K562 (cell line): ENCODE results near the gene GAPDH. TPM values are rescaled to one million over a fixed set of nuclear protein-coding genes. Genes with fewer than 3 reads are reported as not detected.
A peak's percentile ranks its signal among the peaks of the same experiment; 100 is the strongest.

Source experiments
- ATAC-seq: fragments of 200-7000 bp; cut with Tn5 transposase; 3 replicates; pipeline ENCODE4 v1.9.1; 2020; ENCODE audit warnings: moderate library complexity
- BruUV-seq: library from RNA; stranded (reverse); fragments of 400-500 nt; replicated peaks from 2 replicates; lab custom pipeline; 2021; lab: Mats Ljungman, UMichigan
- CTCF ChIA-PET: fragments of 300-600 bp; formaldehyde crosslinking; extraction: SDS; loops from one replicate; lab custom pipeline; 2021; ENCODE audit warnings: low intra/inter-chr PET ratio; lab: Yijun Ruan, JAX
- POLR2A ChIA-PET: fragments of 300-600, 350-650 bp; sonication (Branson Sonifier 250); formaldehyde crosslinking; extraction: SDS; loops from one replicate; lab custom pipeline; 2021; ENCODE audit warnings: antibody characterized with exemption, inconsistent platforms; lab: Yijun Ruan, JAX
- DNase-seq, 4 experiments: peaks; one replicate each; pipeline versions ENCODE4 v3.0.0 to v3.0.0-alpha.2; 2011 to 2018; ENCODE audit warnings: low spot score in 3 of 4, mixed read lengths in 3 of 4; ENCODE audit errors: extremely low read depth in 1 of 4
- FAIRE-seq: peaks from 2 replicates; lab custom pipeline; 2011; peaks lifted over from hg19 to GRCh38; lab: Jason Lieb, UNC
- H2AFZ ChIP-seq: 2 replicates; pipeline ENCODE4 v1.6.0; 2011; ENCODE audit warnings: low read depth, low read length, control low read depth, inconsistent platforms
- H3K27ac ChIP-seq: fragments of 200-600 bp; 3 replicates; pipeline ENCODE4 v1.8.0; 2011; ENCODE audit warnings: low read depth, mild to moderate bottlenecking, control low read depth, inconsistent platforms, low read length, moderate library complexity, mixed read lengths; ENCODE audit errors: extremely low read depth
- H3K27me3 ChIP-seq, 2 experiments: fragments of 300-600 bp in 1 of 2; 2 replicates in 1 of 2; 3 replicates in 1 of 2; pipeline versions ENCODE4 v1.6.0 to v1.8.0; 2011; ENCODE audit warnings: inconsistent platforms in 2 of 2, low read length in 2 of 2, mild to moderate bottlenecking in 1 of 2, mixed read lengths in 1 of 2, moderate library complexity in 1 of 2; ENCODE audit not compliant: control insufficient read depth in 2 of 2, insufficient read depth in 2 of 2
- H3K36me3 ChIP-seq: fragments of 300-600 bp; 3 replicates; pipeline ENCODE4 v1.8.0; 2011; ENCODE audit warnings: mild to moderate bottlenecking, low read length, inconsistent platforms; ENCODE audit not compliant: control insufficient read depth, insufficient read depth
- H3K4me1 ChIP-seq, 2 experiments: fragments of 200-600 bp in 1 of 2; replicated peaks in 1 of 2; 2 replicates in 1 of 2; 3 replicates in 1 of 2; pipeline versions ENCODE4 v1.5.1 to v1.8.0; 2011; ENCODE audit warnings: inconsistent platforms in 2 of 2, low read length in 2 of 2, mild to moderate bottlenecking in 1 of 2, mixed read lengths in 1 of 2, moderate library complexity in 1 of 2; ENCODE audit not compliant: control insufficient read depth in 2 of 2, insufficient read depth in 2 of 2
- H3K4me2 ChIP-seq: 2 replicates; pipeline ENCODE4 v1.6.1; 2011; ENCODE audit warnings: low read length, control low read depth, inconsistent platforms, mixed read lengths; ENCODE audit not compliant: insufficient read depth
- H3K4me3 ChIP-seq: fragments of 200-600 bp; sonication (generic), shearing (Covaris generic); 2 replicates; pipeline ENCODE4 v1.5.1; 2016; ENCODE audit warnings: control low read depth, inconsistent platforms
- H3K79me2 ChIP-seq: fragments of 200-600 bp; 3 replicates; pipeline ENCODE4 v1.8.0; 2011; ENCODE audit warnings: low read length, inconsistent platforms; ENCODE audit not compliant: control insufficient read depth, insufficient read depth
- H3K9ac ChIP-seq, 2 experiments: 2 replicates each; pipeline versions ENCODE4 v1.6.0 to v1.6.1; 2011; ENCODE audit warnings: low read depth in 2 of 2, low read length in 2 of 2, control low read depth in 1 of 2, inconsistent platforms in 1 of 2, mild to moderate bottlenecking in 1 of 2, mixed read lengths in 1 of 2; ENCODE audit not compliant: insufficient read depth in 1 of 2
- H3K9me1 ChIP-seq: one replicate; pipeline ENCODE4 v1.6.0; 2011; ENCODE audit warnings: inconsistent platforms, mild to moderate bottlenecking, low read length, moderate library complexity; ENCODE audit not compliant: control insufficient read depth, insufficient read depth
- H3K9me3 ChIP-seq: replicated peaks from 2 replicates; pipeline ENCODE4 v1.5.1; 2011; ENCODE audit warnings: low read depth, low read length, inconsistent platforms; ENCODE audit not compliant: control insufficient read depth, insufficient read depth
- H4K20me1 ChIP-seq: replicated peaks from 2 replicates; pipeline ENCODE4 v1.6.1; 2011; ENCODE audit warnings: low read length, inconsistent platforms, mixed read lengths; ENCODE audit not compliant: control insufficient read depth, insufficient read depth
- BCLAF1 ChIP-seq, 2 experiments: fragments of 450-650 bp in 1 of 2; IDR thresholded peaks; 2 replicates each; pipeline ENCODE4 v1.6.1; 2011 to 2017; ENCODE audit warnings: low read depth in 2 of 2, antibody characterized with exemption in 1 of 2, borderline replicate concordance in 1 of 2, low read length in 1 of 2, mild to moderate bottlenecking in 1 of 2, mixed read lengths in 1 of 2; ENCODE audit not compliant: control insufficient read depth in 1 of 2
- PBX2 ChIP-seq, 2 experiments: IDR thresholded peaks in 1 of 2; conservative IDR thresholded peaks in 1 of 2; 2 replicates each; pipeline ENCODE4 v1.6.1; 2016; ENCODE audit warnings: low read depth in 2 of 2, mild to moderate bottlenecking in 1 of 2, missing compliant biosample characterization in 1 of 2, missing genetic modification characterization in 1 of 2, moderate library complexity in 1 of 2
- POLR2G ChIP-seq: fragments of 200-400 bp; formaldehyde crosslinking; IDR thresholded peaks from 2 replicates; pipeline ENCODE4 v1.6.1; 2017; ENCODE audit warnings: low read depth, mild to moderate bottlenecking, antibody characterized with exemption, low read length, moderate library complexity
- SAFB2 ChIP-seq: fragments of 200-400 bp; formaldehyde crosslinking; IDR thresholded peaks from 2 replicates; pipeline ENCODE4 v1.6.1; 2018; ENCODE audit warnings: borderline replicate concordance, low read length, low read depth, moderate library complexity; ENCODE audit not compliant: severe bottlenecking
- SIX5 ChIP-seq, 2 experiments: IDR thresholded peaks; 2 replicates each; pipeline ENCODE4 v1.6.1; 2011; ENCODE audit warnings: low read length in 2 of 2, borderline replicate concordance in 1 of 2, low read depth in 1 of 2, mild to moderate bottlenecking in 1 of 2, moderate library complexity in 1 of 2; ENCODE audit not compliant: insufficient read depth in 1 of 2
- TRIM25 ChIP-seq: fragments of 450-650 bp; IDR thresholded peaks from 2 replicates; pipeline ENCODE4 v1.7.0; 2016; ENCODE audit warnings: borderline replicate concordance
- WGBS: fragments of 100-300 bp; shearing (Covaris generic); methylation state at CpG from one replicate; pipeline ENCODE4 v1.1.6; 2016; ENCODE audit warnings: low coverage, mixed read lengths; ENCODE audit not compliant: insufficient coverage; ENCODE audit errors: missing lambda C conversion rate; 5-methylcytosine and 5-hydroxymethylcytosine counted together
- in situ Hi-C: fragments of 300-500 bp; cut with MboI; formaldehyde crosslinking; loops from 4 replicates; pipeline ENCODE4 v1.15.0; 2018; ENCODE audit warnings: inconsistent platforms, mixed read lengths
- intact Hi-C: fragments of 100-400 bp; cut with micrococcal nuclease; formaldehyde crosslinking; loops from 2 replicates; pipeline ENCODE4 v1.14.2; 2022
- polyA plus RNA-seq, 8 experiments: library from polyadenylated mRNA; depleted of rRNA in 4 of 8; stranded (reverse) in 5 of 8; unstranded in 3 of 8; fragments of >200 nt; fragmentation: Nextera tagmentation in 2 of 8; fragmentation: Illumina TruSeq in 1 of 8; extraction: Ambion mirVana in 2 of 8; extraction: Trizol in 1 of 8; gene quantifications; 2 replicates each; pipeline versions ENCODE4 v1.2.1 to v1.2.3, GENCODE V29; 2011 to 2014; ENCODE audit warnings: inconsistent platforms in 1 of 8, missing spikeins in 1 of 8
- total RNA-seq, 7 experiments: library from RNA; depleted of rRNA in 6 of 7; stranded (reverse); fragments of >200 nt in 6 of 7; fragmentation: Illumina TruSeq in 2 of 7; extraction: Trizol in 2 of 7; gene quantifications; 2 replicates each; pipeline versions ENCODE4 v1.2.1 to v1.2.3, GENCODE V29; 2011 to 2021; ENCODE audit warnings: low replicate concordance in 1 of 7

GAPDH gene
- total and polyA plus RNA-seq, 9 of the 15 experiments (the other 6 are each of a cell fraction or from before 2014, with no cell fraction given) = 2,206 to 6,793 (median 4,217) TPM

- TF ChIP-seq BCLAF1 (IDR thresholded peaks at IDR 0.05; ENCODE audit: borderline replicate concordance in 1 of 2, control insufficient read depth in 1 of 2, low read depth in 2 of 2, low read length in 1 of 2) (0 out of 4 replicates have a peak, but pooled peaks of 1 of the 2 experiments have one; percentile 45), POLR2G (0 out of 2 replicates have a peak, but pooled peaks have one; percentile 19)
Measured at GRCh38 chr12:6538420-6539313, 4.3 kb downstream of the GAPDH start (continued).

- intact Hi-C loops = loop anchor here (2.0 to 10.0 kb wide), 2 partner anchors 116 to 214 kb away; no protein-coding TSS in a partner anchor
- in situ Hi-C loops = no loop called here
- H2AFZ ChIP-seq = no peak overlapping the region
- CTCF ChIA-PET = no interaction called here
- H3K4me1 ChIP-seq = peaks cover 55 to 74% of the 10 kb centered on the region in 2 experiments
- DNase-seq (peak in 1 of 4 experiments; percentile 35), ATAC-seq (no peak), FAIRE-seq (no peak)
- H3K9me1 ChIP-seq = no peaks in the 10 kb centered on the region
- no peaks in the 10 kb centered on the region for H3K27me3 ChIP-seq
- peak overlapping the region; percentile 52; the same call in 1 of the 3 replicates for H3K27ac ChIP-seq
- H3K9me3 ChIP-seq = no peaks in the 10 kb centered on the region
- peak overlapping the region in 1 of 2 experiments; percentile 89; a peak in 2 of 4 replicates for H3K9ac ChIP-seq
- WGBS = 28% methylated on average over 5 of the region's 5 CpGs
- no TSS peak for BruUV-seq
- peaks cover 38% of the 10 kb centered on the region for H4K20me1 ChIP-seq
- POLR2A ChIA-PET = interaction anchor here (0.7 to 2.4 kb wide), 6 partner anchors 9 to 150 kb away, joined by 3 to 10 read pairs (median 4); no protein-coding TSS in a partner anchor
- peak overlapping the region; percentile 80 for H3K4me2 ChIP-seq
- H3K4me3 ChIP-seq = no peak overlapping the region
- H3K79me2 ChIP-seq = peaks cover 39% of the 10 kb centered on the region
- H3K36me3 ChIP-seq = peaks cover 43% of the 10 kb centered on the region
- TF ChIP-seq PBX2 (CRISPR knock-in tag; IDR thresholded peaks at IDR 0.05; ENCODE audit: low read depth) (no peak), PBX2 (tag; conservative IDR thresholded peaks at IDR 0.05; ENCODE audit: low read depth) (no peak), SAFB2 (no peak), SIX5 (IDR thresholded peaks at IDR 0.05; ENCODE audit: borderline replicate concordance in 1 of 2, insufficient read depth in 1 of 2, low read depth in 1 of 2, low read length in 2 of 2) (no peak), TRIM25 (no peak)
Measured at GRCh38 chr12:6539314-6539682, 5.0 kb downstream of the GAPDH start.
